GM23338 (cell line): ENCODE data around the gene LIME1. TPM values are rescaled to one million over a fixed set of nuclear protein-coding genes. Genes with fewer than 3 reads are reported as not detected.

ENCODE experiments used
- ATAC-seq: fragments of 200-7000 bp; cut with Tn5 transposase; 3 replicates; pipeline ENCODE4 v1.9.1; 2020
- DNase-seq: peaks from one replicate; pipeline ENCODE4 v3.0.0-alpha.2; 2015; ENCODE audit warnings: low spot score
- H2AFZ ChIP-seq: fragments of 200-600 bp; sonication (generic); 2 replicates; pipeline ENCODE4 v1.8.0; 2016; ENCODE audit warnings: antibody characterized with exemption, mild to moderate bottlenecking, moderate library complexity
- H3F3A ChIP-seq: fragments of 200-600 bp; sonication (generic); replicated peaks from 2 replicates; pipeline ENCODE4 v1.8.0; 2017; ENCODE audit warnings: antibody characterized with exemption, mixed run types, low read depth
- H3K27ac ChIP-seq: fragments of 200-600 bp; sonication (generic); 2 replicates; pipeline ENCODE4 v1.6.1; 2016; ENCODE audit warnings: low read depth
- H3K27me3 ChIP-seq: fragments of 200-600 bp; sonication (generic); 2 replicates; pipeline ENCODE4 v1.8.0; 2016; ENCODE audit warnings: mild to moderate bottlenecking, mixed run types, moderate library complexity; ENCODE audit not compliant: insufficient read depth
- H3K36me3 ChIP-seq: fragments of 200-600 bp; sonication (generic); 2 replicates; pipeline ENCODE4 v1.8.0; 2016; ENCODE audit warnings: mild to moderate bottlenecking; ENCODE audit not compliant: insufficient read depth
- H3K4me1 ChIP-seq: fragments of 200-600 bp; sonication (generic); 2 replicates; pipeline ENCODE4 v1.8.0; 2016; ENCODE audit warnings: mild to moderate bottlenecking, moderate library complexity; ENCODE audit not compliant: insufficient read depth
- H3K4me2 ChIP-seq: fragments of 200-600 bp; sonication (generic); 2 replicates; pipeline ENCODE4 v1.7.1; 2017; ENCODE audit warnings: mixed run types
- H3K4me3 ChIP-seq: fragments of 200-600 bp; sonication (generic); 2 replicates; pipeline ENCODE4 v1.6.1; 2016; ENCODE audit warnings: mixed run types
- H3K79me2 ChIP-seq: fragments of 200-600 bp; sonication (generic); replicated peaks from 2 replicates; pipeline ENCODE4 v1.8.0; 2017; ENCODE audit warnings: mild to moderate bottlenecking; ENCODE audit not compliant: insufficient read depth
- H3K9me2 ChIP-seq: fragments of 200-600 bp; sonication (generic); 2 replicates; pipeline ENCODE4 v1.8.0; 2017; ENCODE audit not compliant: insufficient read depth
- H4K20me1 ChIP-seq: fragments of 200-600 bp; sonication (generic); replicated peaks from 2 replicates; pipeline ENCODE4 v1.8.0; 2017; ENCODE audit warnings: mild to moderate bottlenecking; ENCODE audit not compliant: insufficient read depth
- H3K27ac Mint-ChIP-seq: 2 replicates; pipeline ENCODE4 v1.8.0; 2020; ENCODE audit warnings: inconsistent platforms, mild to moderate bottlenecking, moderate library complexity, mixed read lengths
- H3K27me3 Mint-ChIP-seq: 3 replicates; pipeline ENCODE4 v1.8.0; 2022; ENCODE audit warnings: low read depth, mild to moderate bottlenecking, moderate library complexity, mixed read lengths, inconsistent platforms; ENCODE audit not compliant: insufficient read depth, poor library complexity
- H3K36me3 Mint-ChIP-seq: 3 replicates; pipeline ENCODE4 v1.8.0; 2021; ENCODE audit warnings: low read depth, mild to moderate bottlenecking, inconsistent platforms, moderate library complexity, mixed read lengths
- H3K4me1 Mint-ChIP-seq: 3 replicates; pipeline ENCODE4 v1.8.0; 2020; ENCODE audit warnings: mild to moderate bottlenecking, inconsistent platforms, mixed read lengths
- H3K4me3 Mint-ChIP-seq: 3 replicates; pipeline ENCODE4 v1.8.0; 2021; ENCODE audit warnings: moderate library complexity, mild to moderate bottlenecking, inconsistent platforms, mixed read lengths
- H3K9me3 Mint-ChIP-seq: 3 replicates; pipeline ENCODE4 v1.8.0; 2020; ENCODE audit warnings: moderate library complexity, mild to moderate bottlenecking, inconsistent platforms, mixed read lengths
- CREB1 ChIP-seq: fragments of 250-450 bp; sonication (Bioruptor Pico); IDR thresholded peaks from 2 replicates; pipeline ENCODE4 v1.5.0; 2020; ENCODE audit warnings: low read depth, mild to moderate bottlenecking, moderate library complexity
- CTCF ChIP-seq, 2 experiments: fragments of 200-600 bp in 1 of 2; sonication (generic) in 1 of 2; conservative IDR thresholded peaks; 2 replicates each; pipeline versions ENCODE4 v1.5.1 to v1.6.1; 2016 to 2017; ENCODE audit warnings: antibody characterized with exemption in 2 of 2, low read depth in 2 of 2, mild to moderate bottlenecking in 2 of 2, moderate library complexity in 1 of 2
- JUNB ChIP-seq: IDR thresholded peaks from one replicate; pipeline ENCODE4 v1.6.1; 2016; ENCODE audit warnings: antibody characterized with exemption; ENCODE audit not compliant: unreplicated experiment
- STAT1 ChIP-seq: IDR thresholded peaks from one replicate; pipeline ENCODE4 v1.6.1; 2016; ENCODE audit warnings: antibody characterized with exemption; ENCODE audit not compliant: unreplicated experiment
- polyA plus RNA-seq: library from polyadenylated mRNA; unstranded; fragments of >200 nt; fragmentation: Nextera tagmentation; extraction: Ambion mirVana; gene quantifications from 2 replicates; pipeline ENCODE4 v1.2.1, GENCODE V29; 2016
- total RNA-seq: library from RNA; depleted of rRNA; stranded (reverse); fragments of >200 nt; shearing (Covaris generic); gene quantifications from 2 replicates; pipeline ENCODE4 v1.2.3, GENCODE V29; 2014
- TF ChIP-seq, protein P1 (sequence below): IDR thresholded peaks from one replicate; pipeline ENCODE4 v1.6.1; 2018; ENCODE audit warnings: antibody characterized with exemption; ENCODE audit not compliant: unreplicated experiment
- TF ChIP-seq, protein P2 (sequence below): fragments of 250-450 bp; sonication (Bioruptor Pico); IDR thresholded peaks from 2 replicates; pipeline ENCODE4 v1.5.0; 2020; ENCODE audit warnings: mild to moderate bottlenecking, moderate library complexity

The LIME1 gene
- total and polyA plus RNA-seq, 2 experiments from 2014 or later, result 4.7 to 12.2 TPM

- TF ChIP-seq, protein P1, sequence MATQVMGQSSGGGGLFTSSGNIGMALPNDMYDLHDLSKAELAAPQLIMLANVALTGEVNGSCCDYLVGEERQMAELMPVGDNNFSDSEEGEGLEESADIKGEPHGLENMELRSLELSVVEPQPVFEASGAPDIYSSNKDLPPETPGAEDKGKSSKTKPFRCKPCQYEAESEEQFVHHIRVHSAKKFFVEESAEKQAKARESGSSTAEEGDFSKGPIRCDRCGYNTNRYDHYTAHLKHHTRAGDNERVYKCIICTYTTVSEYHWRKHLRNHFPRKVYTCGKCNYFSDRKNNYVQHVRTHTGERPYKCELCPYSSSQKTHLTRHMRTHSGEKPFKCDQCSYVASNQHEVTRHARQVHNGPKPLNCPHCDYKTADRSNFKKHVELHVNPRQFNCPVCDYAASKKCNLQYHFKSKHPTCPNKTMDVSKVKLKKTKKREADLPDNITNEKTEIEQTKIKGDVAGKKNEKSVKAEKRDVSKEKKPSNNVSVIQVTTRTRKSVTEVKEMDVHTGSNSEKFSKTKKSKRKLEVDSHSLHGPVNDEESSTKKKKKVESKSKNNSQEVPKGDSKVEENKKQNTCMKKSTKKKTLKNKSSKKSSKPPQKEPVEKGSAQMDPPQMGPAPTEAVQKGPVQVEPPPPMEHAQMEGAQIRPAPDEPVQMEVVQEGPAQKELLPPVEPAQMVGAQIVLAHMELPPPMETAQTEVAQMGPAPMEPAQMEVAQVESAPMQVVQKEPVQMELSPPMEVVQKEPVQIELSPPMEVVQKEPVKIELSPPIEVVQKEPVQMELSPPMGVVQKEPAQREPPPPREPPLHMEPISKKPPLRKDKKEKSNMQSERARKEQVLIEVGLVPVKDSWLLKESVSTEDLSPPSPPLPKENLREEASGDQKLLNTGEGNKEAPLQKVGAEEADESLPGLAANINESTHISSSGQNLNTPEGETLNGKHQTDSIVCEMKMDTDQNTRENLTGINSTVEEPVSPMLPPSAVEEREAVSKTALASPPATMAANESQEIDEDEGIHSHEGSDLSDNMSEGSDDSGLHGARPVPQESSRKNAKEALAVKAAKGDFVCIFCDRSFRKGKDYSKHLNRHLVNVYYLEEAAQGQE, result no peak
Measured at GRCh38 chr20:63742381-63743024, 6.0 kb downstream of the LIME1 start (continued).

GRCh38 chr20:63743210-63743970 is 6.9 kb downstream of the LIME1 start:
- DNase-seq (no peak), ATAC-seq (no peak)
- Histone ChIP-seq H3K4me2 (no peak overlapping the region), H3K27ac (0 out of 2 replicates have a peak overlapping the region, but pooled peaks have one; percentile 63), H4K20me1 (no peaks in the 10 kb centered on the region), H3K9me2 (no peaks in the 10 kb centered on the region), H3F3A (peaks cover 14% of the 10 kb centered on the region; the same call in 1 of the 2 replicates), H3K27me3 (peaks cover 2% of the 10 kb centered on the region; the same call in 1 of the 2 replicates), H3K79me2 (no peaks in the 10 kb centered on the region), H3K4me1 (peaks cover 7% of the 10 kb centered on the region; the same call in 1 of the 2 replicates), H2AFZ (no peak overlapping the region), H3K36me3 (no peaks in the 10 kb centered on the region), H3K4me3 (no peak overlapping the region)
- Mint-ChIP-seq H3K27ac (no peak overlapping the region), H3K4me3 (no peak overlapping the region; the same call in 2 of the 3 replicates), H3K4me1 (no peaks in the 10 kb centered on the region; the same call in 2 of the 3 replicates), H3K27me3 (peaks cover 5% of the 10 kb centered on the region), H3K36me3 (peaks cover 8% of the 10 kb centered on the region), H3K9me3 (no peaks in the 10 kb centered on the region; the same call in 2 of the 3 replicates)
- TF ChIP-seq, protein P1, result no peak
- TF ChIP-seq, protein P2, sequence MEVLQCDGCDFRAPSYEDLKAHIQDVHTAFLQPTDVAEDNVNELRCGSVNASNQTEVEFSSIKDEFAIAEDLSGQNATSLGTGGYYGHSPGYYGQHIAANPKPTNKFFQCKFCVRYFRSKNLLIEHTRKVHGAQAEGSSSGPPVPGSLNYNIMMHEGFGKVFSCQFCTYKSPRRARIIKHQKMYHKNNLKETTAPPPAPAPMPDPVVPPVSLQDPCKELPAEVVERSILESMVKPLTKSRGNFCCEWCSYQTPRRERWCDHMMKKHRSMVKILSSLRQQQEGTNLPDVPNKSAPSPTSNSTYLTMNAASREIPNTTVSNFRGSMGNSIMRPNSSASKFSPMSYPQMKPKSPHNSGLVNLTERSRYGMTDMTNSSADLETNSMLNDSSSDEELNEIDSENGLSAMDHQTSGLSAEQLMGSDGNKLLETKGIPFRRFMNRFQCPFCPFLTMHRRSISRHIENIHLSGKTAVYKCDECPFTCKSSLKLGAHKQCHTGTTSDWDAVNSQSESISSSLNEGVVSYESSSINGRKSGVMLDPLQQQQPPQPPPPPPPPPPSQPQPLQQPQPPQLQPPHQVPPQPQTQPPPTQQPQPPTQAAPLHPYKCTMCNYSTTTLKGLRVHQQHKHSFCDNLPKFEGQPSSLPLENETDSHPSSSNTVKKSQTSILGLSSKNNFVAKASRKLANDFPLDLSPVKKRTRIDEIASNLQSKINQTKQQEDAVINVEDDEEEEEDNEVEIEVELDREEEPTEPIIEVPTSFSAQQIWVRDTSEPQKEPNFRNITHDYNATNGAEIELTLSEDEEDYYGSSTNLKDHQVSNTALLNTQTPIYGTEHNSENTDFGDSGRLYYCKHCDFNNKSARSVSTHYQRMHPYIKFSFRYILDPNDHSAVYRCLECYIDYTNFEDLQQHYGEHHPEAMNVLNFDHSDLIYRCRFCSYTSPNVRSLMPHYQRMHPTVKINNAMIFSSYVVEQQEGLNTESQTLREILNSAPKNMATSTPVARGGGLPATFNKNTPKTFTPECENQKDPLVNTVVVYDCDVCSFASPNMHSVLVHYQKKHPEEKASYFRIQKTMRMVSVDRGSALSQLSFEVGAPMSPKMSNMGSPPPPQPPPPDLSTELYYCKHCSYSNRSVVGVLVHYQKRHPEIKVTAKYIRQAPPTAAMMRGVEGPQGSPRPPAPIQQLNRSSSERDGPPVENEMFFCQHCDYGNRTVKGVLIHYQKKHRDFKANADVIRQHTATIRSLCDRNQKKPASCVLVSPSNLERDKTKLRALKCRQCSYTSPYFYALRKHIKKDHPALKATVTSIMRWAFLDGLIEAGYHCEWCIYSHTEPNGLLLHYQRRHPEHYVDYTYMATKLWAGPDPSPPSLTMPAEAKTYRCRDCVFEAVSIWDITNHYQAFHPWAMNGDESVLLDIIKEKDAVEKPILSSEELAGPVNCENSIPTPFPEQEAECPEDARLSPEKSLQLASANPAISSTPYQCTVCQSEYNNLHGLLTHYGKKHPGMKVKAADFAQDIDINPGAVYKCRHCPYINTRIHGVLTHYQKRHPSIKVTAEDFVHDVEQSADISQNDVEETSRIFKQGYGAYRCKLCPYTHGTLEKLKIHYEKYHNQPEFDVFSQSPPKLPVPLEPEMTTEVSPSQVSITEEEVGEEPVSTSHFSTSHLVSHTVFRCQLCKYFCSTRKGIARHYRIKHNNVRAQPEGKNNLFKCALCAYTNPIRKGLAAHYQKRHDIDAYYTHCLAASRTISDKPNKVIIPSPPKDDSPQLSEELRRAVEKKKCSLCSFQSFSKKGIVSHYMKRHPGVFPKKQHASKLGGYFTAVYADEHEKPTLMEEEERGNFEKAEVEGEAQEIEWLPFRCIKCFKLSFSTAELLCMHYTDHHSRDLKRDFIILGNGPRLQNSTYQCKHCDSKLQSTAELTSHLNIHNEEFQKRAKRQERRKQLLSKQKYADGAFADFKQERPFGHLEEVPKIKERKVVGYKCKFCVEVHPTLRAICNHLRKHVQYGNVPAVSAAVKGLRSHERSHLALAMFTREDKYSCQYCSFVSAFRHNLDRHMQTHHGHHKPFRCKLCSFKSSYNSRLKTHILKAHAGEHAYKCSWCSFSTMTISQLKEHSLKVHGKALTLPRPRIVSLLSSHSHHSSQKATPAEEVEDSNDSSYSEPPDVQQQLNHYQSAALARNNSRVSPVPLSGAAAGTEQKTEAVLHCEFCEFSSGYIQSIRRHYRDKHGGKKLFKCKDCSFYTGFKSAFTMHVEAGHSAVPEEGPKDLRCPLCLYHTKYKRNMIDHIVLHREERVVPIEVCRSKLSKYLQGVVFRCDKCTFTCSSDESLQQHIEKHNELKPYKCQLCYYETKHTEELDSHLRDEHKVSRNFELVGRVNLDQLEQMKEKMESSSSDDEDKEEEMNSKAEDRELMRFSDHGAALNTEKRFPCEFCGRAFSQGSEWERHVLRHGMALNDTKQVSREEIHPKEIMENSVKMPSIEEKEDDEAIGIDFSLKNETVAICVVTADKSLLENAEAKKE (CRISPR knock-in tag), result no peak
- TF ChIP-seq CREB1 (CRISPR knock-in tag) (no peak), CTCF (conservative IDR thresholded peaks at IDR 0.05; ENCODE audit: low read depth in 2 of 2) (no peak), JUNB (no peak), STAT1 (no peak)
